ENCODE data around the gene HSDL1. TPM values are rescaled to one million over a fixed set of nuclear protein-coding genes. Genes with fewer than 3 reads are reported as not detected.

The HSDL1 gene
- total RNA-seq, 1 experiment from 2014 or later = 35.8 TPM

DNA sequence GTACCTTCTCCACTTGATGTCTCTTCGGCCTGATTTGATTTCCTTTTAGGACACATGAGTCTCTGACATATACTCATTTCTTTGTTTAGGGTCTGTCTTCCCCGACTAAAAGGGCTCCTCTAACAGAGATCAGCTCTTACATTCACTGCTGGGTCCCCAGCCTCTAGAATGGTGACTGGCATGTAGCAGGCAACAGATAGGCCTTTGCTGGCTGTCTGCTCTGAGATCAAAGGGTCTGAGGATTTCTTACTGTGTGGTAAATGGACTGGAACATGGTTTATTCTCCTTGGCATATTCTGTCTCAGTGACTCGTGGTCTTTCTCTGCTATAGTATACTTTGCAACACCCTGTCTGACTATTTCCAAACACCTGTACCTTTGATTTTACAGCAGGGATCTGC is 16.8 kb upstream of the HSDL1 start:
- Histone ChIP-seq H3K4me1 (ENCODE audit: control insufficient read depth in 1 of 2, insufficient read depth in 2 of 2, low read length in 2 of 2) (no peaks in the 10 kb centered on the region), H3K9me3 (ENCODE audit: control insufficient read depth in 1 of 2, insufficient read depth in 1 of 2, low read depth in 1 of 2, low read length in 2 of 2) (no peaks in the 10 kb centered on the region), H3K9ac (ENCODE audit: low read length) (no peak overlapping the region), H4K20me1 (ENCODE audit: insufficient read depth) (no peaks in the 10 kb centered on the region), H3K4me2 (ENCODE audit: low read length) (no peak overlapping the region), H2AFZ (ENCODE audit: low read depth, low read length, poor library complexity, severe bottlenecking) (no peak overlapping the region), H3K79me2 (ENCODE audit: insufficient read depth, low read length) (no peaks in the 10 kb centered on the region), H3K9me2 (ENCODE audit: insufficient read depth) (no peaks in the 10 kb centered on the region), H3K27ac (ENCODE audit: low read depth, low read length) (no peak overlapping the region), H3K27me3 (ENCODE audit: insufficient read depth, low read length) (peaks cover 16% of the 10 kb centered on the region; the same call in 1 of the 2 replicates), H3K4me3 (replicated peaks in 1 of 2; ENCODE audit: low read depth in 1 of 2, low read length in 2 of 2) (no peak overlapping the region), H3K36me3 (ENCODE audit: control insufficient read depth in 1 of 2, insufficient read depth in 2 of 2, low read length in 2 of 2) (no peaks in the 10 kb centered on the region)
- 0 out of 2 replicates have a peak, but pooled peaks have one; percentile 6 for ATAC-seq
- intact Hi-C loops (cut with micrococcal nuclease) = no loop called here
- CTCF ChIA-PET = no interaction called here
- DNase-seq (ENCODE audit: low read depth, low spot score) = no peak
- TF ChIP-seq, protein P1, sequence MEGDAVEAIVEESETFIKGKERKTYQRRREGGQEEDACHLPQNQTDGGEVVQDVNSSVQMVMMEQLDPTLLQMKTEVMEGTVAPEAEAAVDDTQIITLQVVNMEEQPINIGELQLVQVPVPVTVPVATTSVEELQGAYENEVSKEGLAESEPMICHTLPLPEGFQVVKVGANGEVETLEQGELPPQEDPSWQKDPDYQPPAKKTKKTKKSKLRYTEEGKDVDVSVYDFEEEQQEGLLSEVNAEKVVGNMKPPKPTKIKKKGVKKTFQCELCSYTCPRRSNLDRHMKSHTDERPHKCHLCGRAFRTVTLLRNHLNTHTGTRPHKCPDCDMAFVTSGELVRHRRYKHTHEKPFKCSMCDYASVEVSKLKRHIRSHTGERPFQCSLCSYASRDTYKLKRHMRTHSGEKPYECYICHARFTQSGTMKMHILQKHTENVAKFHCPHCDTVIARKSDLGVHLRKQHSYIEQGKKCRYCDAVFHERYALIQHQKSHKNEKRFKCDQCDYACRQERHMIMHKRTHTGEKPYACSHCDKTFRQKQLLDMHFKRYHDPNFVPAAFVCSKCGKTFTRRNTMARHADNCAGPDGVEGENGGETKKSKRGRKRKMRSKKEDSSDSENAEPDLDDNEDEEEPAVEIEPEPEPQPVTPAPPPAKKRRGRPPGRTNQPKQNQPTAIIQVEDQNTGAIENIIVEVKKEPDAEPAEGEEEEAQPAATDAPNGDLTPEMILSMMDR (IDR thresholded peaks at IDR 0.05 in 2 of 3, conservative IDR thresholded peaks at IDR 0.05 in 1 of 3; ENCODE audit: borderline replicate concordance in 1 of 3, insufficient read depth in 1 of 3, low read depth in 2 of 3, low read length in 2 of 3) = no peak
- no peak for TF ChIP-seq FOSL1 (IDR thresholded peaks at IDR 0.05; ENCODE audit: low read depth)
- no peak for TF ChIP-seq JUND (IDR thresholded peaks at IDR 0.05)
- TF ChIP-seq CBX3 (IDR thresholded peaks at IDR 0.05; ENCODE audit: low read depth) = no peak
- no peak for TF ChIP-seq ZFX (IDR thresholded peaks at IDR 0.05)
- no peak for TF ChIP-seq SRF (IDR thresholded peaks at IDR 0.05; ENCODE audit: low read depth)
- no peak for TF ChIP-seq TCF7L2 (IDR thresholded peaks at IDR 0.05; ENCODE audit: borderline replicate concordance, extremely low read depth, insufficient read depth, insufficient read length)
- no peak for TF ChIP-seq SP1 (IDR thresholded peaks at IDR 0.05; ENCODE audit: low read depth)
- TF ChIP-seq POLR2A (IDR thresholded peaks at IDR 0.05; ENCODE audit: borderline replicate concordance, extremely low read depth, insufficient read depth, insufficient read length) = no peak
- RAD21 ChIA-PET (ENCODE audit: low non-redundant PET in 1 of 2, low total read pairs in 2 of 2, uncharacterized antibody in 2 of 2, unreplicated experiment in 2 of 2) = no interaction called here
- BruUV-seq (replicated peaks) = no TSS peak
- POLR2A ChIA-PET = no interaction called here

DNA sequence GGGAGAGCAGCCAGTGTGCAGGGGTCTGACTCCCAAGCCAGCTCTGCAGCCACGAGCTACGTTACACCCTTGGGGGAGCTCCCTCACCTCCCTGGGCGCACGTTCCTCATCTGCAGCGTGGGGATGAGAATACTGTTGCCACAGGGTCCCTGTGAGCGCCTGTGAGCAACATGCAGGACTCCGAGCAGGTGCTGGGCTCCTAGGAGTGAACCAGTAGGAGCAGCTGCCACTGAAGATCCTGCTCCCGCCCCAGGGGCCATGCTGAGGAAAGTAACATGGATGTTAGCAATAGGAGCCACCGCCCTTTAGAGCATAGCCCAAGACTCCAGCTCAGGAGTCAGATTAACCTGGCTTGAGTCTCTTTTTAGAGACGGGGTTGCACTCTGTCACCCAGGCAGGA is 16.1 kb upstream of the HSDL1 start:
- ATAC-seq = no peak
- intact Hi-C loops (cut with micrococcal nuclease) = no loop called here
- Histone ChIP-seq H3K27ac (ENCODE audit: low read depth, low read length) (no peak overlapping the region), H3K9me2 (ENCODE audit: insufficient read depth) (no peaks in the 10 kb centered on the region), H3K4me3 (replicated peaks in 1 of 2; ENCODE audit: low read depth in 1 of 2, low read length in 2 of 2) (no peak overlapping the region), H2AFZ (ENCODE audit: low read depth, low read length, poor library complexity, severe bottlenecking) (no peak overlapping the region), H3K9ac (ENCODE audit: low read length) (no peak overlapping the region), H3K9me3 (ENCODE audit: control insufficient read depth in 1 of 2, insufficient read depth in 1 of 2, low read depth in 1 of 2, low read length in 2 of 2) (no peaks in the 10 kb centered on the region; a peak in 1 of 4 replicates), H3K79me2 (ENCODE audit: insufficient read depth, low read length) (no peaks in the 10 kb centered on the region), H3K4me1 (ENCODE audit: control insufficient read depth in 1 of 2, insufficient read depth in 2 of 2, low read length in 2 of 2) (peaks cover 0 to 5% of the 10 kb centered on the region in 2 experiments; a peak in 1 of 4 replicates), H3K4me2 (ENCODE audit: low read length) (no peak overlapping the region), H3K36me3 (ENCODE audit: control insufficient read depth in 1 of 2, insufficient read depth in 2 of 2, low read length in 2 of 2) (no peaks in the 10 kb centered on the region), H4K20me1 (ENCODE audit: insufficient read depth) (no peaks in the 10 kb centered on the region), H3K27me3 (ENCODE audit: insufficient read depth, low read length) (peaks cover 13% of the 10 kb centered on the region; the same call in 1 of the 2 replicates)
- BruUV-seq (replicated peaks) = no TSS peak
- TF ChIP-seq EZH2 (IDR thresholded peaks at IDR 0.05) = no peak
- ChIA-PET CTCF (interaction anchor here (1.3 kb wide), 1 partner anchor 26 kb away, joined by 6 read pairs; the partner anchor contains the start of gene TAF1C), POLR2A (no interaction called here), RAD21 (ENCODE audit: low non-redundant PET in 1 of 2, low total read pairs in 2 of 2, uncharacterized antibody in 2 of 2, unreplicated experiment in 2 of 2) (no interaction called here)
- DNase-seq (ENCODE audit: low read depth, low spot score) = no peak

Measured in HCT116 (cell line).